Measurements from ENCODE around the gene HSD17B13. TPM values are rescaled to one million over a fixed set of nuclear protein-coding genes. Genes with fewer than 3 reads are reported as not detected.

HSD17B13 gene
- total RNA-seq, 2 experiments from 2014 or later: 0.12 TPM; not detected in 1

DNA sequence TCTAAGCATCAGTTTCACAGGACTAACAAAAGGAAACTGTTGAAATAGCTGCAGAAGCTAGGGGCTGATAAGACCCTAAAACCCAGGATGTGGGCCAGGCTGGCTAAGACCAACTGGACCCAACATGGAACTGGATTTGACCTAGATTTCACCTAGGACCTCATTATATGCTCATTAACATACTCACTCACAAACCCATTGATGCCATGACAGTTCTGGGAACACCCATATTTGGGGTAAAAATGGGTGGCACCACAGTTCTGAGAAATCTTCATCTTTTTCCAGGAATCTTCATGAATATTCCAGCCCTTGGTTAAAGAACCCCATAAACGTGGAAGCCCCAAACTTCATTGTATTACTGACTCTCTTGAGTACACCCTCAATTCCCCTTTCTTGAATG, 41.1 kb downstream of the HSD17B13 start:
- no peak overlapping the region for H3K4me3 Mint-ChIP-seq
- peaks cover 5% of the 10 kb centered on the region for H3K27me3 Mint-ChIP-seq
- intact Hi-C loops (cut with micrococcal nuclease): no loop called here
- H3K4me1 Mint-ChIP-seq (ENCODE audit: low read depth): no peaks in the 10 kb centered on the region
- POLR2A ChIA-PET: no interaction called here
- H3K36me3 Mint-ChIP-seq: peaks cover 3% of the 10 kb centered on the region
- no peak for DNase-seq
- H3K27ac Mint-ChIP-seq: no peak overlapping the region
- H3K9me3 Mint-ChIP-seq: peaks cover 24% of the 10 kb centered on the region
- CTCF ChIA-PET: no interaction called here

DNA sequence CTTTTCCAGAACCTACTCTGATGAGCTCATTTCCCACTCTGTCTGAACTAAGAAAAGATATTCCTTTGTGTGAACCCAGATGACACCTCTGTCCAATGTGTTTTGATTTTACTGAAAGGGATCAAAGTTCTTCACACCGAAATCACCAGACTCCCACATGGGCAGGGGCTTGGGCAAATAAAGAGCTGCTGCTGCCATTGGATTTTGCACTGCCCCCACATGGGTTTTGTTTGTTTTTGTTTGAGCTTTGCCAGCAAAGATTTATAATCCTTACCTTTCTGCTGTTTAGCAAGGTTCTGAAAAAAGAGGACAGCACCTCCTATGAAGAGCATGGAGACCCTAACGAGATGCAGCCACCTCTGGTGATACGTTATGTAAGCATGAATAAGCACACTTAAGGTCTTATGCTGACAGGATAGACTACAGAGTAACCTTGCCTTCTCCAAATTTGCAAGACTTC, 44.3 kb downstream of the HSD17B13 start:
- intact Hi-C loops (cut with micrococcal nuclease): no loop called here
- CTCF ChIA-PET: interaction anchor here (1.4 kb wide), 1 partner anchor 14 kb away, joined by 3 read pairs; no protein-coding TSS in a partner anchor
- Mint-ChIP-seq H3K27me3 (peaks cover 5% of the 10 kb centered on the region), H3K4me1 (ENCODE audit: low read depth) (no peaks in the 10 kb centered on the region), H3K9me3 (peaks cover 5% of the 10 kb centered on the region), H3K36me3 (no peaks in the 10 kb centered on the region), H3K27ac (no peak overlapping the region), H3K4me3 (no peak overlapping the region)
- no peak for DNase-seq
- POLR2A ChIA-PET: no interaction called here

DNA sequence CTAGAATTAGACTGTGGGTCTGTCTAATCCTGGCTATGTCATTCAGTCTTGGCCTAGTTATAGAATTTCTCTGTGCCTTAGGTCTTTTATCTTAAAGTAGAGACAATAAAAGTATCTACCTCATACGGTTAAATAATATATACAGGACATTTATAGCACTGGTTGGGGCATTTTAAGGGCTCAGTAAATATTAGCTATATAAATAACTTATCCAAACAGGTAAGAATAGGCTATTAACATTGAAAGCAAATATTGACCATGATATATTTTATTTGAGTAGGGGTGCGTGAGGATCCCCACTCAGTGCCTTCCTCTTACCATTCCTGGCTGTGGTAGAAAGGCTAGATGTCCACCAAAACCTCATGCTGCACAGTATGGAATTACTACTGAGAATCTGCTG, 47.4 kb downstream of the HSD17B13 start:
- CTCF ChIA-PET: no interaction called here
- POLR2A ChIA-PET: no interaction called here
- Mint-ChIP-seq H3K27me3 (peaks cover 6% of the 10 kb centered on the region), H3K4me3 (no peak overlapping the region), H3K9me3 (no peaks in the 10 kb centered on the region), H3K4me1 (ENCODE audit: low read depth) (no peaks in the 10 kb centered on the region), H3K27ac (no peak overlapping the region), H3K36me3 (no peaks in the 10 kb centered on the region)
- DNase-seq: no peak
- intact Hi-C loops (cut with micrococcal nuclease): no loop called here

DNA sequence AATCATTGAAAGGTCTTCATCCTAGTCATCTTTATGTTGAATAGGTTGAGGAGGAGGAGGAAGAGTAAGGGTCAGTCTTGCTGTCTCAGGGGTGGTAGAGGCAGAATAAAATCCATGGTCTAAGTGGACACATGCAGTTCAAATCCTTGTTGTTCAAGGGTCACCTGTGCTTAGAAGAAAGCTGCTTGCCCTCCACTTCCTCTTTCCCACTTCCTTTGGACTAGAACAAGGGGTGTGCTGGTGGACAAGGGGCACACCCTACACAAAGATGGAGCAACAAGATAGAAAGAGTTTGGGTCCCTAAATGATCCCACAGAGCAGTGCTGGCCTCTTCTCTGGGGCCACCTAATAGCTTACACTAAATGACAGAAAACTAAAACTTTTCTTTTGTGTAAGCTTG, 47.9 kb downstream of the HSD17B13 start:
- no peak for DNase-seq
- no peaks in the 10 kb centered on the region for H3K9me3 Mint-ChIP-seq
- H3K27me3 Mint-ChIP-seq: peaks cover 6% of the 10 kb centered on the region
- ChIA-PET POLR2A (no interaction called here), CTCF (no interaction called here)
- H3K4me1 Mint-ChIP-seq (ENCODE audit: low read depth): no peaks in the 10 kb centered on the region
- intact Hi-C loops (cut with micrococcal nuclease): no loop called here
- H3K36me3 Mint-ChIP-seq: no peaks in the 10 kb centered on the region
- H3K4me3 Mint-ChIP-seq: no peak overlapping the region
- H3K27ac Mint-ChIP-seq: no peak overlapping the region

DNA sequence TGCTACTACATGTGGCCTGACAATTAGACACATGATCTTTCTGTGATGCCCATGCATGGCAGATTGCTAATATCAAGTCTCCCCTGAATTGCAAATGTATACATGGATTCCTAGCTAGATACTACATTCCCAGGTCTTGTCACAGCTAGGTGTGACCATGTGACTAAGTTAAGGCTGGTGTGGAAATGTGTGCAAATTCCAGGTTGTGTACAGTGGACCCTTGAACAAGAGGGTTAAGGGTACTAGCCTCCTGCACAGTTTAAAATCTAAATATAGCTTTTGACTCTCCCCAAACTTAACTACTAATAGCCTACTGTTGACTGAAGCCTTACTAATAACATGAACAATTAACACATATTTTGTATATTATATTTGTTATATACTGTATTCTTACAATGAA, 48.4 kb downstream of the HSD17B13 start:
- Mint-ChIP-seq H3K27me3 (peaks cover 3% of the 10 kb centered on the region), H3K4me3 (no peak overlapping the region), H3K9me3 (no peaks in the 10 kb centered on the region), H3K4me1 (ENCODE audit: low read depth) (no peaks in the 10 kb centered on the region), H3K36me3 (no peaks in the 10 kb centered on the region), H3K27ac (no peak overlapping the region)
- ChIA-PET CTCF (no interaction called here), POLR2A (no interaction called here)
- DNase-seq: no peak
- intact Hi-C loops (cut with micrococcal nuclease): no loop called here

DNA sequence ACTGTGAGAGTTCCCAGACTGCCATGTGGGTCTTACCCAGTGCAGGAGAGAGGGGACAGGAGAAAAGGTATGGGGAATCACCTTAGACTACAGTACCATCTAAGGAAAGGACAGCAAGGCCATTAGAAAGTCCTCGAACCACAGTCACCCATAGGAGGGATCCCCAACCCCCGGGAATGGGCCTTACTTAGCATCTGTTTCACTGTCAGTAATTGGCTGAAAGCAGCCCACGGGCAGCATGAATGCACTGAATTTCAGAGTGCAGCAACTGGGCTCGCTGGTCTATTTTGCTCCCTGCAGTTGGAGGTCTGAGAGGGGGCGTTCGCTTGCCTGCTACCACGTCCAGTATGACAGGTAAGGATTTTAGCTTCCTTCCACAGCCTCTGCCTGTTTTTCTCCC, 51.9 kb downstream of the HSD17B13 start:
- H3K4me1 Mint-ChIP-seq (ENCODE audit: low read depth): no peaks in the 10 kb centered on the region
- intact Hi-C loops (cut with micrococcal nuclease): loop anchor here (2.0 kb wide), 1 partner anchor 194 kb away; no protein-coding TSS in a partner anchor
- no peaks in the 10 kb centered on the region for H3K36me3 Mint-ChIP-seq
- H3K4me3 Mint-ChIP-seq: no peak overlapping the region
- H3K9me3 Mint-ChIP-seq: no peaks in the 10 kb centered on the region
- H3K27me3 Mint-ChIP-seq: peaks cover 6% of the 10 kb centered on the region
- no peak overlapping the region for H3K27ac Mint-ChIP-seq
- POLR2A ChIA-PET: no interaction called here
- CTCF ChIA-PET: no interaction called here
- DNase-seq: no peak

DNA sequence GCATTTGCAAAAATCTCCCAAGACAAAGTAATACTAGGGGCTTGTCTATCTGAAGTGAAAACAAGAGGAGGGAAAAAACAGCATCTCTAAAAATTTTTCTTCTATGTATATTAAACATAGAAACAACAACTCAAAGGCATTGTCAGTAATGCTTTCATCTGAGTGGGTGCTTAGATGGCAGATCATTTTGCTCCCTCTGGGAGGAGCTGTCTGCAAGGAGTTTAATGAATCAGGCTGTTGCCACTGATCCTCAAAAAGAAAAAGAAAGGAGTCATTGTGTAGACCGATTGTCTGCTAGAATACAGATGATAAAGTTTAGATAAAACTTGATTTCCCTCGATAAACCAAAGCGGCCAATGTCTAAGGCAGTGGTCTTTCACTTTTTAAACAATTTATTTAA, 52.5 kb downstream of the HSD17B13 start:
- H3K4me3 Mint-ChIP-seq: no peak overlapping the region
- H3K27ac Mint-ChIP-seq: no peak overlapping the region
- no peaks in the 10 kb centered on the region for H3K4me1 Mint-ChIP-seq (ENCODE audit: low read depth)
- no peak for DNase-seq
- no peaks in the 10 kb centered on the region for H3K9me3 Mint-ChIP-seq
- ChIA-PET CTCF (no interaction called here), POLR2A (no interaction called here)
- peaks cover 6% of the 10 kb centered on the region for H3K27me3 Mint-ChIP-seq
- no peaks in the 10 kb centered on the region for H3K36me3 Mint-ChIP-seq
- intact Hi-C loops (cut with micrococcal nuclease): loop anchor here (2.0 kb wide), 1 partner anchor 195 kb away; no protein-coding TSS in a partner anchor

DNA sequence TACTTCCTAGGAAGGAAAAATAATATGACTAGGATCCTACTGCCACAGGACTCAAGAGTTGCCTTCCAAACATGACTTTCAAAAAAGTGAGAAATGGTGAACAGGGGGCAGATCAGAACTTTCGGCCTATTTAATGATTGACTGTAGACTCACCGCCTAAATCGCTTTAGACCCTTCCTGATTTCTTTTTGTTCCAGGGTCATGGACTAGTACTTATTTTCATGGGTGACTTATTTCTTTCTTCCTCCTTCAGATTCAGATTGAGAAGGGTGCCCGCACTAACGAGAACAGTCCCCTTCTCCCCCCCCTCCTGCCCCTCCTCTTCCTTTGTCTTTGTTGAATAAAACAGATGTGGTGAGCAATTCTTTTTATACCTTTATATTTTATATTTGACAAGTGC, 54.3 kb downstream of the HSD17B13 start:
- intact Hi-C loops (cut with micrococcal nuclease): no loop called here
- Mint-ChIP-seq H3K27ac (no peak overlapping the region), H3K9me3 (no peaks in the 10 kb centered on the region), H3K27me3 (peaks cover 6% of the 10 kb centered on the region), H3K36me3 (no peaks in the 10 kb centered on the region), H3K4me3 (no peak overlapping the region), H3K4me1 (ENCODE audit: low read depth) (no peaks in the 10 kb centered on the region)
- CTCF ChIA-PET: no interaction called here
- DNase-seq: no peak
- POLR2A ChIA-PET: no interaction called here

DNA sequence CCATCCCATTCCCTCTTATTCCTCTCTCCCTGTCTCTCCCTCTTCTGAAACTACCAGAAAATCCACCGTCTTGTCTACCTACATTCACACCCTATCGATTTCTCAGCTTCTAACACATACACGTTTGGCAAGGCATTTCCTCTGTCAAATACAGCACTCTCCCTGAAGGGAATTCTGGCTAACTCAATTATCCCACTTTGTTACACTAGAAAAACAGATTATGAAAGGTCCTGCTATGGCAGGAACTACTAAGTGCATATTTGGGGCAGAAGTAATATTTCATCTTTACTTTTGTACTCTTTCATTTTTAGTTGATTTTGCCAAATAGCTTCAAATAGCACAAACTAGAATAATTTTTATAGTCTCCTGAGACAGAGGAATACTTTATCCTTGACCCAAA, 55.7 kb downstream of the HSD17B13 start:
- Mint-ChIP-seq H3K9me3 (peaks cover 7% of the 10 kb centered on the region), H3K4me3 (no peak overlapping the region), H3K27ac (no peak overlapping the region), H3K36me3 (peaks cover 4% of the 10 kb centered on the region), H3K27me3 (peaks cover 6% of the 10 kb centered on the region), H3K4me1 (ENCODE audit: low read depth) (no peaks in the 10 kb centered on the region)
- CTCF ChIA-PET: no interaction called here
- no peak for DNase-seq
- intact Hi-C loops (cut with micrococcal nuclease): no loop called here
- POLR2A ChIA-PET: no interaction called here

DNA sequence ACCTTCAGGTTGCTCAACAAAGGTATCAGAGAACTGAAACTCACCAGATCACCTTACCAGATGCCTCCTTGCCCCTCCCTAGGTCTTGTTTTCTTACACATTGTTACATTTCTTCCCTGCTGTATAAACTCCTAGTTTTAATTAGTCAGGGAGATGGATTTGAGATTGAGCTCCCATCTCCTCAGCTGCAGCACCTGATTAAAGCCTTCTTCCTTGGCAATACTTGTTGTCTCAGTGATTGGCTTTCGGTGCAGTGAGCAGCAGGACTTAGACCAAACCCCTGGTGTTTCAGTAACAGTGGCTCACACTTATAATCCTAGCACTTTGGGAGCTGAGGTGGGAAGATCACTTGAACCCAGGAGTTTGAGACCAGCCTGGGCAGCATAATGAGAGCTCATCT, 59.8 kb downstream of the HSD17B13 start:
- intact Hi-C loops (cut with micrococcal nuclease): no loop called here
- DNase-seq: no peak
- H3K9me3 Mint-ChIP-seq: peaks cover 7% of the 10 kb centered on the region
- H3K36me3 Mint-ChIP-seq: peaks cover 4% of the 10 kb centered on the region
- ChIA-PET POLR2A (no interaction called here), CTCF (no interaction called here)
- no peak overlapping the region for H3K27ac Mint-ChIP-seq
- peaks cover 4% of the 10 kb centered on the region for H3K27me3 Mint-ChIP-seq
- no peak overlapping the region for H3K4me3 Mint-ChIP-seq
- no peaks in the 10 kb centered on the region for H3K4me1 Mint-ChIP-seq (ENCODE audit: low read depth)

DNA sequence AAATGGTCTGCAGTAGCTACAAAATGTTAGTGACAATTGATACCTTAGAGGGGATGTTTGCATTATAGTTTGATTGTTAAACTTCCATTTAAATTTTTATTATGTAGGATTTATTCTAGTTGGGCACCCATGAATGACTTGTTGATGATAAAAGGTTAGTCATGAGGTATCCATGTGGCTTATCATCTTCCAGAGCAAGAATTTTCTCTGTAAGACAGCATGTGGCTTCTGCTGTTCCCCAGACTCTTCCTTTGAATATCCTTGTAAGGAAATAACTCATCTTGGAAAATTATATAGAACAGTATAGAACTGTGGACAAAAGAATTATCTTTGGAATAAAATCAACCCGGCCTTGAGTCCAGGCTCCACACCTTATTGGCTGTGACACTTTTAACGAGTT, 62.2 kb downstream of the HSD17B13 start:
- ChIA-PET POLR2A (no interaction called here), CTCF (no interaction called here)
- intact Hi-C loops (cut with micrococcal nuclease): no loop called here
- Mint-ChIP-seq H3K36me3 (peaks cover 4% of the 10 kb centered on the region), H3K27me3 (no peaks in the 10 kb centered on the region), H3K27ac (no peak overlapping the region), H3K4me1 (ENCODE audit: low read depth) (no peaks in the 10 kb centered on the region), H3K4me3 (no peak overlapping the region), H3K9me3 (peaks cover 12% of the 10 kb centered on the region)
- DNase-seq: no peak

DNA sequence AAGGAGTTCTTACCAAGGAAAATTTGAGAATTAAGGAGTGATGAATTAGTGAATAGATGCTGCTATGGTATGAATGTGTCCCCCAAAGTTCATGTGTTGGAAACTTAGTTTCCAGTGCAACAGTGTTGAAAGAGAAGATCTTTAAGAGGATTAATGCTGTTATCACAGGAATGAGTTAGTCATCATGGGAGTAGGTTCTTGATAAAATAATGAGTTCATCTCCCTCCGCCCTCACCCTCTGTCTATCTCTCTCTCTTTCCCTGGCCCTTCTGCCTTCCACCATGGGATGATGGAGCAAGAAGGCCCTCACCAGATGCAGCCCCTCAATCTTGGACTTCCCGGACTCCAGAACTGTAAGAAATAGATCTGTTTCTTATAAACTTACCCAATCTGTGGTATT, 64.0 kb downstream of the HSD17B13 start:
- H3K27me3 Mint-ChIP-seq: no peaks in the 10 kb centered on the region
- H3K4me3 Mint-ChIP-seq: no peak overlapping the region
- peaks cover 12% of the 10 kb centered on the region for H3K9me3 Mint-ChIP-seq
- H3K4me1 Mint-ChIP-seq (ENCODE audit: low read depth): no peaks in the 10 kb centered on the region
- intact Hi-C loops (cut with micrococcal nuclease): no loop called here
- CTCF ChIA-PET: no interaction called here
- H3K36me3 Mint-ChIP-seq: peaks cover 4% of the 10 kb centered on the region
- POLR2A ChIA-PET: no interaction called here
- no peak for DNase-seq
- H3K27ac Mint-ChIP-seq: no peak overlapping the region

DNA sequence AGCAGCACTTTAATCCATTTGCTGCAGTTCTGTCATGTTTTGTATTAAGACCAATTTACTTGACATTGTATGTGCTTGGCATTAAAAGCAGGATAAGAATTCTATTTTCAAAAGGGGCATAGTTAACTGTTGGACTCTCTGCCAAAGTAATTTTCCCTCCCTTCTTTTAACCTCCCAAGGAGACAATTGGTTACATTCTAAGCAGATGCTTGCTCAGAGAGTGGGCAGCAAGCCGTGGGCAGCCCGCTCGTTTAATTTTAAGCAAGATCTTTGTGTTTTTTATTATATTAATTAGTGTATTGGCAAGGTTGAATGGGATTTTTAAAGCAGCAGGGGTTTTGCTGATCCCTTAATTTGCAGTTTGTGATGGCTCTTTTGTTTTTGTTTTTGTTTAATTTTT, 65.2 kb downstream of the HSD17B13 start:
- no peak for DNase-seq
- ChIA-PET CTCF (no interaction called here), POLR2A (no interaction called here)
- H3K4me3 Mint-ChIP-seq: no peak overlapping the region
- H3K36me3 Mint-ChIP-seq: no peaks in the 10 kb centered on the region
- peaks cover 5% of the 10 kb centered on the region for H3K9me3 Mint-ChIP-seq
- H3K4me1 Mint-ChIP-seq (ENCODE audit: low read depth): no peaks in the 10 kb centered on the region
- H3K27ac Mint-ChIP-seq: no peak overlapping the region
- intact Hi-C loops (cut with micrococcal nuclease): no loop called here
- H3K27me3 Mint-ChIP-seq: no peaks in the 10 kb centered on the region

DNA sequence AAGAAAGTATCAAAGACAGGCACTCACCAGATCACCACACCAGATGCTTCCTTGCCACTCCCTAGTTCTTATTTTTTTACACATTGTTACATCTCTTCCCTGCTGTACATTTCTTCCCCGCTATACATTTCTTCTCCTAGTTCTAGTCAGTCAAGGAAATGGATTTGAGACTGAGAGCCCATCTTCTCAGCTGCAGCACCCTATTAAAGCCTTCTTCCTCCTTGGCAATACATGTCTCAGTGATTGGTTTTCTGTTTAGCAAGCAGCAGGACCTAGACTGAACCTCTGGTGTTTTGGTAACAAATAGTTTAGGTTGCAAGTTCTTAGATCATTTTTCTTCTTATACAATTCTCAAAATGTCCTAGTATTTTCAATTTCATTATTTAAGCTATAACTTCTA, 66.9 kb downstream of the HSD17B13 start:
- ChIA-PET POLR2A (no interaction called here), CTCF (no interaction called here)
- H3K27ac Mint-ChIP-seq: no peak overlapping the region
- no peak for DNase-seq
- intact Hi-C loops (cut with micrococcal nuclease): no loop called here
- H3K9me3 Mint-ChIP-seq: peaks cover 5% of the 10 kb centered on the region
- no peaks in the 10 kb centered on the region for H3K4me1 Mint-ChIP-seq (ENCODE audit: low read depth)
- H3K36me3 Mint-ChIP-seq: no peaks in the 10 kb centered on the region
- no peaks in the 10 kb centered on the region for H3K27me3 Mint-ChIP-seq
- no peak overlapping the region for H3K4me3 Mint-ChIP-seq

Measured in activated CD4-positive, alpha-beta memory T cell treated with anti-CD3 and anti-CD28 coated beads for 36 hours (primary cell).